HepG2 (cell line): ENCODE results near the gene CNTD1. TPM values are rescaled to one million over a fixed set of nuclear protein-coding genes. Genes with fewer than 3 reads are reported as not detected.
A peak's percentile ranks its signal among the peaks of the same experiment; 100 is the strongest.

Experiments used
- ATF5 ChIP-seq: sonication (generic); formaldehyde crosslinking; IDR thresholded peaks from 2 replicates; pipeline ENCODE4 v1.4.0; 2020; ENCODE audit warnings: mild to moderate bottlenecking, low read depth, missing genetic modification reagents
- FIP1L1 ChIP-seq: fragments of 200-400 bp; formaldehyde crosslinking; IDR thresholded peaks from 2 replicates; pipeline ENCODE4 v1.6.1; 2018; ENCODE audit warnings: low read depth, mild to moderate bottlenecking, low read length, moderate library complexity, borderline replicate concordance; ENCODE audit not compliant: insufficient read depth
- GPBP1L1 ChIP-seq: sonication (generic); formaldehyde crosslinking; IDR thresholded peaks from 2 replicates; pipeline ENCODE4 v1.5.0; 2020; ENCODE audit warnings: mild to moderate bottlenecking, missing genetic modification reagents
- IRX3 ChIP-seq: sonication (generic); formaldehyde crosslinking; IDR thresholded peaks from 2 replicates; pipeline ENCODE4 v1.8.1; 2023; ENCODE audit warnings: mild to moderate bottlenecking, low read depth, missing genetic modification reagents, borderline replicate concordance
- ISX ChIP-seq: sonication (generic); formaldehyde crosslinking; conservative IDR thresholded peaks from 2 replicates; pipeline ENCODE4 v1.5.0; 2020; ENCODE audit warnings: missing genetic modification reagents
- KDM2A ChIP-seq: sonication (generic); formaldehyde crosslinking; IDR thresholded peaks from 2 replicates; pipeline ENCODE4 v1.4.0; 2020; ENCODE audit warnings: low read depth, missing genetic modification reagents, borderline replicate concordance
- NR2F2 ChIP-seq: IDR thresholded peaks from 2 replicates; pipeline ENCODE4 v1.6.1; 2012; ENCODE audit warnings: low read depth, inconsistent platforms, borderline replicate concordance
- NRL ChIP-seq: sonication (generic); formaldehyde crosslinking; IDR thresholded peaks from 2 replicates; pipeline ENCODE4 v1.5.0; 2020; ENCODE audit warnings: missing genetic modification reagents, mild to moderate bottlenecking, moderate library complexity, borderline replicate concordance
- SP2 ChIP-seq: sonication (generic); formaldehyde crosslinking; IDR thresholded peaks from 2 replicates; pipeline ENCODE4 v1.5.1; 2020; ENCODE audit warnings: mild to moderate bottlenecking, missing genetic modification reagents
- ZC3H4 ChIP-seq: sonication (generic); formaldehyde crosslinking; IDR thresholded peaks from 2 replicates; pipeline ENCODE4 v1.4.0; 2020; ENCODE audit warnings: missing genetic modification reagents, borderline replicate concordance
- ZMYM4 ChIP-seq: sonication (generic); formaldehyde crosslinking; IDR thresholded peaks from 2 replicates; pipeline ENCODE4 v1.8.1; 2023; ENCODE audit warnings: mild to moderate bottlenecking, missing genetic modification reagents
- ZNF160 ChIP-seq: sonication (generic); formaldehyde crosslinking; IDR thresholded peaks from 2 replicates; pipeline ENCODE4 v1.8.0; 2022; ENCODE audit warnings: mild to moderate bottlenecking, inconsistent platforms, missing genetic modification reagents
- ZNF337 ChIP-seq: sonication (generic); formaldehyde crosslinking; IDR thresholded peaks from 2 replicates; pipeline ENCODE4 v1.5.1; 2020; ENCODE audit warnings: missing genetic modification reagents, low read depth, mild to moderate bottlenecking, borderline replicate concordance
- ZNF430 ChIP-seq: sonication (generic); formaldehyde crosslinking; IDR thresholded peaks from 2 replicates; pipeline ENCODE4 v1.9.0; 2021; ENCODE audit warnings: mild to moderate bottlenecking, missing genetic modification reagents
- ZNF564 ChIP-seq: sonication (generic); formaldehyde crosslinking; IDR thresholded peaks from 2 replicates; pipeline ENCODE4 v1.8.1; 2023; ENCODE audit warnings: mild to moderate bottlenecking, missing genetic modification reagents
- ZNF605 ChIP-seq: sonication (generic); formaldehyde crosslinking; IDR thresholded peaks from 2 replicates; pipeline ENCODE4 v1.8.0; 2022; ENCODE audit warnings: mild to moderate bottlenecking, missing genetic modification reagents
- ZNF652 ChIP-seq: IDR thresholded peaks from 2 replicates; pipeline ENCODE4 v1.6.1; 2016; ENCODE audit warnings: low read depth, borderline replicate concordance
- ZNF768 ChIP-seq: sonication (generic); formaldehyde crosslinking; IDR thresholded peaks from 2 replicates; pipeline ENCODE4 v1.4.0; 2020; ENCODE audit warnings: missing genetic modification reagents
- polyA plus RNA-seq, 8 experiments: library from polyadenylated mRNA; depleted of rRNA in 3 of 8; stranded (reverse) in 7 of 8; unstranded in 1 of 8; fragments of >200 nt; fragmentation: Illumina TruSeq in 4 of 8; extraction: Trizol in 4 of 8; gene quantifications; 2 replicates each; pipeline versions ENCODE4 v1.2.1 to v1.2.3, GENCODE V29; 2011 to 2016; ENCODE audit warnings: low read depth in 4 of 8, missing spikeins in 1 of 8, mixed read lengths in 1 of 8; ENCODE audit not compliant: insufficient read depth in 1 of 8
- total RNA-seq, 5 experiments: library from RNA; depleted of rRNA; stranded (reverse); fragments of >200 nt; fragmentation: Illumina TruSeq; extraction: Trizol; gene quantifications; 2 replicates each; pipeline ENCODE4 v1.2.3, GENCODE V29; 2016; ENCODE audit warnings: low read depth in 1 of 5
- TF ChIP-seq, protein P1 (sequence below): sonication (generic); formaldehyde crosslinking; IDR thresholded peaks from 2 replicates; pipeline ENCODE4 v1.4.0; 2020; ENCODE audit warnings: missing genetic modification reagents
- TF ChIP-seq, protein P2 (sequence below): sonication (generic); formaldehyde crosslinking; IDR thresholded peaks from 2 replicates; pipeline ENCODE4 v1.8.0; 2022; ENCODE audit warnings: missing genetic modification reagents, mild to moderate bottlenecking, inconsistent platforms, borderline replicate concordance
- TF ChIP-seq, protein P3 (sequence below): sonication (generic); formaldehyde crosslinking; IDR thresholded peaks from 2 replicates; pipeline ENCODE4 v1.9.0; 2021; ENCODE audit warnings: missing genetic modification reagents, borderline replicate concordance

Gene CNTD1
- total and polyA plus RNA-seq, 2 of the 13 experiments (the other 11 are each of a cell fraction or from before 2014, with no cell fraction given) = 0.11 to 0.15 TPM

- TF ChIP-seq, protein P1, sequence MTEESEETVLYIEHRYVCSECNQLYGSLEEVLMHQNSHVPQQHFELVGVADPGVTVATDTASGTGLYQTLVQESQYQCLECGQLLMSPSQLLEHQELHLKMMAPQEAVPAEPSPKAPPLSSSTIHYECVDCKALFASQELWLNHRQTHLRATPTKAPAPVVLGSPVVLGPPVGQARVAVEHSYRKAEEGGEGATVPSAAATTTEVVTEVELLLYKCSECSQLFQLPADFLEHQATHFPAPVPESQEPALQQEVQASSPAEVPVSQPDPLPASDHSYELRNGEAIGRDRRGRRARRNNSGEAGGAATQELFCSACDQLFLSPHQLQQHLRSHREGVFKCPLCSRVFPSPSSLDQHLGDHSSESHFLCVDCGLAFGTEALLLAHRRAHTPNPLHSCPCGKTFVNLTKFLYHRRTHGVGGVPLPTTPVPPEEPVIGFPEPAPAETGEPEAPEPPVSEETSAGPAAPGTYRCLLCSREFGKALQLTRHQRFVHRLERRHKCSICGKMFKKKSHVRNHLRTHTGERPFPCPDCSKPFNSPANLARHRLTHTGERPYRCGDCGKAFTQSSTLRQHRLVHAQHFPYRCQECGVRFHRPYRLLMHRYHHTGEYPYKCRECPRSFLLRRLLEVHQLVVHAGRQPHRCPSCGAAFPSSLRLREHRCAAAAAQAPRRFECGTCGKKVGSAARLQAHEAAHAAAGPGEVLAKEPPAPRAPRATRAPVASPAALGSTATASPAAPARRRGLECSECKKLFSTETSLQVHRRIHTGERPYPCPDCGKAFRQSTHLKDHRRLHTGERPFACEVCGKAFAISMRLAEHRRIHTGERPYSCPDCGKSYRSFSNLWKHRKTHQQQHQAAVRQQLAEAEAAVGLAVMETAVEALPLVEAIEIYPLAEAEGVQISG (CRISPR knock-in tag) = peak; percentile 21
- TF ChIP-seq, protein P2, sequence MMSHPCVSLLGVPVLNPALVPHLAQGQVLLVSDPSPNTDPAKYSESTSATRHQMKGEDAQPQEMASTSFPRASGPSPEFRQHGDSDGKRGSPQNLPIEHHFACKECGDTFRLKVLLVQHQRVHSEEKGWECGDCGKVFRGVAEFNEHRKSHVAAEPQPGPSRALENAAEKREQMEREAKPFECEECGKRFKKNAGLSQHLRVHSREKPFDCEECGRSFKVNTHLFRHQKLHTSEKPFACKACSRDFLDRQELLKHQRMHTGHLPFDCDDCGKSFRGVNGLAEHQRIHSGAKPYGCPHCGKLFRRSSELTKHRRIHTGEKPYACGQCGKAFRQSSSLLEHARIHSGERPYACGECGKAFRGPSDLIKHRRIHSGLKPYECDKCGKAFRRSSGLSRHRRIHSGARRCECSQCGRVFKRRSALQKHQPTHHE (CRISPR knock-in tag) = no peak
- TF ChIP-seq ZNF605 (CRISPR knock-in tag) (0 out of 2 replicates have a peak, but pooled peaks have one; percentile 56), SP2 (CRISPR knock-in tag) (0 out of 2 replicates have a peak, but pooled peaks have one; percentile 36), FIP1L1 (no peak), ZNF337 (CRISPR knock-in tag) (0 out of 2 replicates have a peak, but pooled peaks have one; percentile 28), NR2F2 (no peak), ZNF160 (CRISPR knock-in tag) (no peak; the same call in 1 of the 2 replicates), ZC3H4 (no peak), NRL (CRISPR knock-in tag) (no peak), ATF5 (no peak), ZMYM4 (CRISPR knock-in tag) (peak; percentile 51; the same call in 1 of the 2 replicates), ZNF768 (peak; percentile 17; the same call in 1 of the 2 replicates), ISX (CRISPR knock-in tag) (no peak), ZNF430 (CRISPR knock-in tag) (peak; percentile 58; the same call in 1 of the 2 replicates), ZNF564 (CRISPR knock-in tag) (no peak), KDM2A (CRISPR knock-in tag) (peak; percentile 71; the same call in 1 of the 2 replicates), IRX3 (peak; percentile 73; the same call in 1 of the 2 replicates), ZNF652 (no peak), GPBP1L1 (CRISPR knock-in tag) (no peak)
- TF ChIP-seq, protein P3, sequence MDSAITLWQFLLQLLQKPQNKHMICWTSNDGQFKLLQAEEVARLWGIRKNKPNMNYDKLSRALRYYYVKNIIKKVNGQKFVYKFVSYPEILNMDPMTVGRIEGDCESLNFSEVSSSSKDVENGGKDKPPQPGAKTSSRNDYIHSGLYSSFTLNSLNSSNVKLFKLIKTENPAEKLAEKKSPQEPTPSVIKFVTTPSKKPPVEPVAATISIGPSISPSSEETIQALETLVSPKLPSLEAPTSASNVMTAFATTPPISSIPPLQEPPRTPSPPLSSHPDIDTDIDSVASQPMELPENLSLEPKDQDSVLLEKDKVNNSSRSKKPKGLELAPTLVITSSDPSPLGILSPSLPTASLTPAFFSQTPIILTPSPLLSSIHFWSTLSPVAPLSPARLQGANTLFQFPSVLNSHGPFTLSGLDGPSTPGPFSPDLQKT = no peak
Measured at GRCh38 chr17:42760652-42761581, 37.7 kb upstream of the CNTD1 start, which contains the start of gene RAMP2 (continued).
